ENCODE results near the gene IZUMO1. TPM values are rescaled to one million over a fixed set of nuclear protein-coding genes. Genes with fewer than 3 reads are reported as not detected.
"Not testable (repeated sequence)": the region's sequence is repeated elsewhere in the genome, so short reads cannot be mapped to it uniquely, and the experiment has no call there.

IZUMO1 gene
- total RNA-seq, 4 donors from 2014 or later, result under 0.01 to 2.3 TPM; not detected in 2

DNA sequence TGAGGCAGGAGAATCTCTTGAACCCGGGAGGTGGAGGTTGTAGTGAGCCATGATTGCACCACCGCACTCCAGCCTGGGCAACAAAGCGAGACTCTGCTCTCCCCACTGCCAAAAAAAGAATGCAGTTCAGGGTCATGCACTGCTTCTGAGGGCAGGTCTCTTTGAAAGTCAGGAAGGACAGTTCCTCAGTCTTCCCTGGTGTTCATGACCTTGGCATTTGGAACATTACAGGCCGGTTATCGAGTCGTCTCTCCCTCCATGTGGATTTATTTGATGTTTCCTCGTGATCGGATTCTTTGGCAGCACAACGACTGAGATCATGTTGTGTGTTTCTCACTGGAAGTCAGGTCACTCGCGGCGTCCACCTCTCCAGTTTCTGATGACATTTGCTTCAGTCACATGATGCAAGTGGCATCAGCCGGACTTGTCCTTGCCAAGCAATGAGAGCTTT lies 25.8 kb upstream of the IZUMO1 start:
- H3K36me3 ChIP-seq, result no peaks in the 10 kb centered on the region
- H3K9me3 ChIP-seq, result no peaks in the 10 kb centered on the region
- intact Hi-C loops (cut with DNase I; ENCODE audit: low total_unique reads), result no loop called here
- TF ChIP-seq, protein P1, sequence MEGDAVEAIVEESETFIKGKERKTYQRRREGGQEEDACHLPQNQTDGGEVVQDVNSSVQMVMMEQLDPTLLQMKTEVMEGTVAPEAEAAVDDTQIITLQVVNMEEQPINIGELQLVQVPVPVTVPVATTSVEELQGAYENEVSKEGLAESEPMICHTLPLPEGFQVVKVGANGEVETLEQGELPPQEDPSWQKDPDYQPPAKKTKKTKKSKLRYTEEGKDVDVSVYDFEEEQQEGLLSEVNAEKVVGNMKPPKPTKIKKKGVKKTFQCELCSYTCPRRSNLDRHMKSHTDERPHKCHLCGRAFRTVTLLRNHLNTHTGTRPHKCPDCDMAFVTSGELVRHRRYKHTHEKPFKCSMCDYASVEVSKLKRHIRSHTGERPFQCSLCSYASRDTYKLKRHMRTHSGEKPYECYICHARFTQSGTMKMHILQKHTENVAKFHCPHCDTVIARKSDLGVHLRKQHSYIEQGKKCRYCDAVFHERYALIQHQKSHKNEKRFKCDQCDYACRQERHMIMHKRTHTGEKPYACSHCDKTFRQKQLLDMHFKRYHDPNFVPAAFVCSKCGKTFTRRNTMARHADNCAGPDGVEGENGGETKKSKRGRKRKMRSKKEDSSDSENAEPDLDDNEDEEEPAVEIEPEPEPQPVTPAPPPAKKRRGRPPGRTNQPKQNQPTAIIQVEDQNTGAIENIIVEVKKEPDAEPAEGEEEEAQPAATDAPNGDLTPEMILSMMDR (IDR thresholded peaks at IDR 0.05), result no peak
- TF ChIP-seq POLR2A (IDR thresholded peaks at IDR 0.05), result no peak
- no peak overlapping the region for H3K27ac ChIP-seq
- no peak overlapping the region for H3K4me3 ChIP-seq
- H3K27me3 ChIP-seq, result no peaks in the 10 kb centered on the region
- H3K4me1 ChIP-seq, result no peaks in the 10 kb centered on the region
- no peak for DNase-seq

DNA sequence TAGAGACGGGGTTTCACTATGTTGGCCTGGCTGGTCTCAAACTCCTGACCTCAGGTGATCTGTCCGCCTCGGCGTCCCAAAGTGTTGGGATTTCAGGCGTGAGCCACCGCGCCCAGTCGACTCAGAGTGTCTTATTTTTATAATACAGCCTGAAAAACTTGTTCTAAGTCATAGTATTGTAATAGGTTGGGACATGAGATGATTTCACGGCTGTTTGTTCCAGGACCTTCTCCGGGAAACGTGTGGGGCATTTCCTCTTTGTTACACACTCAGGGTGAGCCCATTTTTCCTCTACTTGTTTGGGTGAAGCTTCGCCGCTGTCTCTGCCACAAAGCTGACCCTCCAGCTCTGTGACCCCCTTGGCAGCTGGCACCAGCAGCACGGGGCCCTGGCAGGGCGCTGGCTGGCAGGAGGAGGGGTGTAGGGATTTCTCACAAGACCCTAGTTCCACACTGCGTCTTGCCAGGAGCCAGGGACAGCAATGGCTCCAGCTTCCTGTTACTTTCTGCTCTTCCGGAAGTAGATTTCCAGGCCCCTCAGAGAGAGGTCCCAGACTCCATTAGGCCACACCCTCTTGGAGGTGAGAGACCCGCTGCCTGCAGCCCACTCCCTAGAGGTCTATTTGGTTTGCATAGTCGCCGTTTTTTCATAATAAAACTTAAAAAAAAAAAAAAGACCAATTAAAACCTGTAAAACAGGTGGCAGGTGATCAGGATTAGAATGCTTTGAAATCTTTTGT lies 24.2 kb upstream of the IZUMO1 start:
- DNase-seq, result no peak
- intact Hi-C loops (cut with DNase I; ENCODE audit: low total_unique reads), result no loop called here
- no peak overlapping the region for H3K27ac ChIP-seq
- no peak overlapping the region for H3K4me3 ChIP-seq
- H3K9me3 ChIP-seq, result no peaks in the 10 kb centered on the region
- no peaks in the 10 kb centered on the region for H3K36me3 ChIP-seq
- H3K4me1 ChIP-seq, result no peaks in the 10 kb centered on the region
- TF ChIP-seq POLR2A (IDR thresholded peaks at IDR 0.05), result no peak
- TF ChIP-seq, protein P1 (IDR thresholded peaks at IDR 0.05), result no peak
- H3K27me3 ChIP-seq, result no peaks in the 10 kb centered on the region

DNA sequence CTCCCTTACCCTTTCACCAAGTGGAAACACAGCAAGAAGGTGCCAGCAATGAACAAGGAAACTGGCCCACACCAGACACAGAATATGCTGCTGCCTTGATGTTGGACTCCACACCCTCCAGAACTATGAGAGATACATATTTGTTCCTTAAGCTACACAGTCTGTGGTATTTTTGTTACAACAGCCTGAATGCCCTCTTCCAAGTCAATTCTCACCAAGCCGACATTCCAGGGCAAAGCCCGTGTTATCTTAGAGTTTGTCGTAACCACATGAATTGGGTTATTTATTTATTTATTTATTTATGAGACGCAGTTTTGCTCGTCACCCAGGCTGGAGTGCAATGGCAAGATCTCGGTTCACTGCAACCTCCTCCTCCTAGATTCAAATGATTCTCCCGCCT lies 23.6 kb upstream of the IZUMO1 start:
- no peak for DNase-seq
- Histone ChIP-seq H3K4me1 (no peaks in the 10 kb centered on the region), H3K9me3 (no peaks in the 10 kb centered on the region), H3K4me3 (no peak overlapping the region), H3K27me3 (no peaks in the 10 kb centered on the region), H3K27ac (no peak overlapping the region), H3K36me3 (no peaks in the 10 kb centered on the region)
- intact Hi-C loops (cut with DNase I; ENCODE audit: low total_unique reads), result no loop called here
- TF ChIP-seq POLR2A (IDR thresholded peaks at IDR 0.05), result no peak

DNA sequence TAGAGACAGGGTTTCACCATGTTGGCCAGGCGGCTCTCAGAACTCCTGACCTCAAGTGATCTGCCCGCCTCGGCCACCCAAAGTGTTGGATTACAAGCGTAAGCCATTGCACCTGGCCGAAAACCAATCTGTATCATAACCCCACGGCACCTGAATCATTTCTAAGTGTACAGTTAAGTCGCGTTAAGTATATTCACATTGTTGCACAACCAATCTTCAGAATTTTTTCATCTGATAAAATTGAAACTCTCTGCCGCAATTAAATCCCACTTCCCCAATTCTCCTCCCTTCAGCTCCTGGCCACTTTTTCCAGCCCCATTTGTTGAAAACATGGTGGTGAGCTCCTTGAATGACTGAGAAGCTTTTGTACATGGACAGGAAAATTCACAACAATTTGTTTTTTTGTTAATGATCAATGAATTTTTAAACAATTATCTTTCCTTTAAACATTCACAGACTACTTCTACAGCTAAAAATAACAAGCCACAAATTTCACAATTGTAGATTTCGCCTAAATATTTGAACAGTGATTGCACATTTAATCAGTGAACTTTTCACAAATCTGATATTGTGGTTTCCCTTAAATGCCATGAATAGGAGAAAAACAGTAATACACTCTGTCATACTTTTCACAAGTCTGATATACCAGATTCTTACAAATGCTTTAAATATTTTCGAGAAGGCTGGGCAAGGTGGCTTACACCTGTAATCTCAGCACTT lies 22.4 kb upstream of the IZUMO1 start:
- TF ChIP-seq POLR2A (IDR thresholded peaks at IDR 0.05), result no peak
- TF ChIP-seq, protein P1 (IDR thresholded peaks at IDR 0.05), result no peak
- Histone ChIP-seq H3K27me3 (no peaks in the 10 kb centered on the region), H3K4me3 (no peak overlapping the region), H3K36me3 (no peaks in the 10 kb centered on the region), H3K9me3 (no peaks in the 10 kb centered on the region), H3K27ac (no peak overlapping the region), H3K4me1 (no peaks in the 10 kb centered on the region)
- DNase-seq, result no peak
- intact Hi-C loops (cut with DNase I; ENCODE audit: low total_unique reads), result no loop called here

DNA sequence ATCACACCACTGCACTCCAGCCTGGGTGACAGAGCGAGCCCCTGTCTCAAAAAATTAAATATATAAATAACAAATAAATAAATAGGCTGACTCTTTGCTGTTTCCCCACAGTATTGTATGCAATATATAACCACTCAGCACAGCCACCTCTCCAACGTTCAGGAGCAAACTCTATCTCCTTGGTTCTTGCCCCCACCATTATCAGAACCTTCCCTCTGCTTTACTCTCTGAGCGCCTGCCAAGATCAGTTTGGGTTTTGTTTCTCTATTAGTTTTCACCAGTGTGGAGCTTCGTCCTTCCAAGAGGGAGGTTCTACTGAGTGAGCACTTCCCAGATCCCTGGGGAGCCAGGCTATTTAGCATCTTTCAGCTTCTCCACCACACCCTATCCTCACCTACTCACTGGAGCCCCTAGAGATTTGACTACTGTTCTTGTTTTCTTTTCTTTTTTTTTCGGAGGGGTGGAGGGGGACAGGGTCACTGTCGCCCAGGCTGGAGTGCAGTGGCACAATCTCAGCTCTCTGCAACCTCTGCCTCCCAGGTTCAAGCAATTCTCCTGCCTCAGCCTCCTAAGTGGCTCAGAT lies 21.6 kb upstream of the IZUMO1 start:
- H3K4me3 ChIP-seq; H3K4me1 ChIP-seq; H3K36me3 ChIP-seq; intact Hi-C loops (cut with DNase I; ENCODE audit: low total_unique reads); DNase-seq; H3K27ac ChIP-seq; H3K9me3 ChIP-seq; H3K27me3 ChIP-seq: not testable (repeated sequence)

DNA sequence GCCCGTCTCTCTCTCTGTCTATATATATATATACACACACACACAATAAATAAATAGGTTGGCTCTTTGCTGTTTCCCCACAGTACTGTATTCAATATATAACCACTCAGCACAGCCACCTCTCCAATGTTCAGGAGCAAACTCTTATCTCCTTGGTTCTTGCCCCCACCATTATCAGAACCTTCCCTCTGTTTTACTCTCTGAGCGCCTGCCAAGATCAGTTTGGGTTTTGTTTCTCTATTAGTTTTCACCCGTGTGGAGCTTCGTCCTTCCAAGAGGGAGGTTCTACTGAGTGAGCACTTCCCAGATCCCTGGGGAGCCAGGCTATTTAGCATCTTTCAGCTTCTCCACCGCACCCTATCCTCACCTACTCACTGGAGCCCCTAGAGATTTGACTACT lies 19.1 kb upstream of the IZUMO1 start:
- H3K27me3 ChIP-seq; intact Hi-C loops (cut with DNase I; ENCODE audit: low total_unique reads); H3K27ac ChIP-seq; H3K36me3 ChIP-seq; H3K4me1 ChIP-seq; H3K4me3 ChIP-seq; DNase-seq; H3K9me3 ChIP-seq: not testable (repeated sequence)

Data from uterus (tissue), 4 donors.